Measurements from ENCODE around the gene PHF12. TPM values are rescaled to one million over a fixed set of nuclear protein-coding genes. Genes with fewer than 3 reads are reported as not detected.
"Not testable (repeated sequence)": the region's sequence is repeated elsewhere in the genome, so short reads cannot be mapped to it uniquely, and the experiment has no call there.

PHF12 gene
- polyA plus RNA-seq, 1 donor: 57.6 TPM

- not testable (repeated sequence) for DNase-seq
These were observed 47.8 kb downstream of the PHF12 start for GRCh38 chr17:28903546-28903841.

GRCh38 chr17:28902819-28903545 lies 48.3 kb downstream of the PHF12 start, which contains the start of gene DHRS13:
Gene DHRS13 (minus strand): TSS chr17:28903079. CDS start chr17:28902944, 135 bp downstream.
- peak; percentile 90 for DNase-seq

GRCh38 chr17:28901866-28902818 lies 49.2 kb downstream of the PHF12 start:
- peak; percentile 65 for DNase-seq

- DNase-seq: no peak
These were observed 50.2 kb downstream of the PHF12 start for GRCh38 chr17:28900986-28901726.

- DNase-seq: no peak
These were observed 52.0 kb downstream of the PHF12 start for GRCh38 chr17:28899212-28899815.

- DNase-seq: no peak
These were observed 52.8 kb downstream of the PHF12 start for GRCh38 chr17:28898527-28898955.

- DNase-seq: no peak
These were observed 53.4 kb downstream of the PHF12 start for GRCh38 chr17:28897769-28898526.

GRCh38 chr17:28896884-28897768 lies 54.2 kb downstream of the PHF12 start, which contains the start of gene FLOT2:
Gene FLOT2 (minus strand): TSS chr17:28897733. CDS start chr17:28897574, 159 bp downstream.
- DNase-seq: peak; percentile 60

- no peak for DNase-seq
These were observed 54.8 kb downstream of the PHF12 start for GRCh38 chr17:28896491-28896883.

- DNase-seq: no peak
These were observed 55.4 kb downstream of the PHF12 start for GRCh38 chr17:28895794-28896447.

GRCh38 chr17:28893248-28894183 lies 57.8 kb downstream of the PHF12 start:
- DNase-seq: not testable (repeated sequence)

- DNase-seq: no peak
These were observed 59.3 kb downstream of the PHF12 start for GRCh38 chr17:28892024-28892423.

GRCh38 chr17:28891201-28891600 lies 60.1 kb downstream of the PHF12 start:
- no peak for DNase-seq

GRCh38 chr17:28889996-28890395 lies 61.3 kb downstream of the PHF12 start:
- no peak for DNase-seq

GRCh38 chr17:28888832-28889231 lies 62.5 kb downstream of the PHF12 start:
- no peak for DNase-seq

- DNase-seq: no peak
These were observed 63.3 kb downstream of the PHF12 start for GRCh38 chr17:28887871-28888471.

GRCh38 chr17:28885951-28886350 lies 65.4 kb downstream of the PHF12 start:
- no peak for DNase-seq

GRCh38 chr17:28885363-28885762 lies 66.0 kb downstream of the PHF12 start:
- no peak for DNase-seq

Data from left kidney (tissue), 2 donors.